RWPE2 (cell line): ENCODE results near the gene GBP4.

Experiments used
- ATAC-seq: fragments of 200-7000 bp; cut with Tn5 transposase; 3 replicates; pipeline ENCODE4 v1.9.1; 2021; ENCODE audit warnings: low read depth
- DNase-seq: peaks from one replicate; pipeline ENCODE4 v3.0.0-alpha.2; 2020; ENCODE audit warnings: low spot score
- H3K27ac ChIP-seq: fragments of 450-650 bp; 2 replicates; pipeline ENCODE4 v1.5.1; 2017; ENCODE audit warnings: mild to moderate bottlenecking; ENCODE audit not compliant: poor library complexity, severe bottlenecking
- H3K27me3 ChIP-seq: fragments of 250-450 bp; sonication (Bioruptor Pico); 2 replicates; pipeline ENCODE4 v1.5.1; 2021; ENCODE audit warnings: mild to moderate bottlenecking, moderate library complexity; ENCODE audit not compliant: insufficient read depth, poor library complexity, severe bottlenecking
- H3K36me3 ChIP-seq: fragments of 250-450 bp; sonication (Bioruptor Pico); 2 replicates; pipeline ENCODE4 v1.5.1; 2020; ENCODE audit warnings: low read depth, mild to moderate bottlenecking, moderate library complexity
- H3K4me1 ChIP-seq: fragments of 250-450 bp; sonication (Bioruptor Pico); 2 replicates; pipeline ENCODE4 v1.5.1; 2021; ENCODE audit warnings: mild to moderate bottlenecking, moderate library complexity; ENCODE audit not compliant: insufficient read depth, poor library complexity, severe bottlenecking
- H3K4me3 ChIP-seq: fragments of 250-450 bp; sonication (Bioruptor Pico); 2 replicates; pipeline ENCODE4 v1.5.1; 2021; ENCODE audit warnings: mild to moderate bottlenecking, moderate library complexity; ENCODE audit not compliant: severe bottlenecking
- H3K9me3 ChIP-seq: fragments of 250-450 bp; sonication (Bioruptor Pico); 2 replicates; pipeline ENCODE4 v1.5.1; 2021; ENCODE audit warnings: mild to moderate bottlenecking, moderate library complexity; ENCODE audit not compliant: severe bottlenecking
- CTCF ChIP-seq: fragments of 450-650 bp; IDR thresholded peaks from one replicate; pipeline ENCODE4 v1.5.1; 2017; ENCODE audit warnings: mild to moderate bottlenecking, moderate library complexity; ENCODE audit not compliant: poor library complexity, severe bottlenecking

GBP4 gene

GRCh38 chr1:89165811-89166210, 32.9 kb downstream of the GBP4 start:
- H3K9me3 ChIP-seq: no peaks in the 10 kb centered on the region
- TF ChIP-seq CTCF: no peak
- DNase-seq (no peak), ATAC-seq (no peak)
- no peak overlapping the region for H3K4me3 ChIP-seq
- H3K27ac ChIP-seq: no peak overlapping the region
- H3K27me3 ChIP-seq: no peaks in the 10 kb centered on the region
- H3K4me1 ChIP-seq: no peaks in the 10 kb centered on the region
- no peaks in the 10 kb centered on the region for H3K36me3 ChIP-seq

- no peak for TF ChIP-seq CTCF
- no peak for ATAC-seq
- no peak for DNase-seq
- no peaks in the 10 kb centered on the region for H3K36me3 ChIP-seq
- no peak overlapping the region for H3K4me3 ChIP-seq
- H3K4me1 ChIP-seq: no peaks in the 10 kb centered on the region
- H3K9me3 ChIP-seq: no peaks in the 10 kb centered on the region
- no peak overlapping the region for H3K27ac ChIP-seq
- H3K27me3 ChIP-seq: no peaks in the 10 kb centered on the region
Measured at GRCh38 chr1:89151047-89151446, 47.7 kb downstream of the GBP4 start.

- Histone ChIP-seq H3K36me3 (no peaks in the 10 kb centered on the region), H3K4me3 (no peak overlapping the region), H3K4me1 (no peaks in the 10 kb centered on the region), H3K27me3 (no peaks in the 10 kb centered on the region), H3K9me3 (no peaks in the 10 kb centered on the region), H3K27ac (no peak overlapping the region)
- no peak for ATAC-seq
- DNase-seq: no peak
- no peak for TF ChIP-seq CTCF
Measured at GRCh38 chr1:89149976-89150375, 48.8 kb downstream of the GBP4 start.

- Histone ChIP-seq H3K27me3 (no peaks in the 10 kb centered on the region), H3K27ac (no peak overlapping the region), H3K36me3 (no peaks in the 10 kb centered on the region), H3K9me3 (no peaks in the 10 kb centered on the region), H3K4me3 (no peak overlapping the region), H3K4me1 (no peaks in the 10 kb centered on the region)
- DNase-seq (no peak), ATAC-seq (peak; percentile 56; the same call in 1 of the 3 replicates)
- peak; percentile 25 for TF ChIP-seq CTCF
Measured at GRCh38 chr1:89149229-89149628, 49.5 kb downstream of the GBP4 start.

GRCh38 chr1:89147678-89148658, 50.8 kb downstream of the GBP4 start:
- ATAC-seq (no peak), DNase-seq (no peak)
- no peaks in the 10 kb centered on the region for H3K36me3 ChIP-seq
- no peak overlapping the region for H3K4me3 ChIP-seq
- TF ChIP-seq CTCF: no peak
- no peaks in the 10 kb centered on the region for H3K4me1 ChIP-seq
- no peaks in the 10 kb centered on the region for H3K27me3 ChIP-seq
- no peak overlapping the region for H3K27ac ChIP-seq
- H3K9me3 ChIP-seq: no peaks in the 10 kb centered on the region
